NCI-H146 treated with DMSO at 0.1 percent for 48 hours (cell line): ENCODE data around the gene MARCHF6.
"Not testable (repeated sequence)": the region's sequence is repeated elsewhere in the genome, so short reads cannot be mapped to it uniquely, and the experiment has no call there.

Source experiments
- DNase-seq: peaks from one replicate; lab custom pipeline; 2025; ENCODE audit not compliant: unreplicated experiment; lab: John Stamatoyannopoulos, UW

The MARCHF6 gene

GRCh38 chr5:10374046-10375022, 20.8 kb downstream of the MARCHF6 start:
- DNase-seq, result no peak

GRCh38 chr5:10375146-10375545, 21.7 kb downstream of the MARCHF6 start:
- DNase-seq, result not testable (repeated sequence)

GRCh38 chr5:10376544-10376943, 23.0 kb downstream of the MARCHF6 start:
- DNase-seq, result no peak

GRCh38 chr5:10377081-10377480, 23.6 kb downstream of the MARCHF6 start:
- no peak for DNase-seq

GRCh38 chr5:10381803-10382202, 28.3 kb downstream of the MARCHF6 start:
- no peak for DNase-seq

- no peak for DNase-seq
These were observed 31.0 kb downstream of the MARCHF6 start for GRCh38 chr5:10384483-10384882.

DNA sequence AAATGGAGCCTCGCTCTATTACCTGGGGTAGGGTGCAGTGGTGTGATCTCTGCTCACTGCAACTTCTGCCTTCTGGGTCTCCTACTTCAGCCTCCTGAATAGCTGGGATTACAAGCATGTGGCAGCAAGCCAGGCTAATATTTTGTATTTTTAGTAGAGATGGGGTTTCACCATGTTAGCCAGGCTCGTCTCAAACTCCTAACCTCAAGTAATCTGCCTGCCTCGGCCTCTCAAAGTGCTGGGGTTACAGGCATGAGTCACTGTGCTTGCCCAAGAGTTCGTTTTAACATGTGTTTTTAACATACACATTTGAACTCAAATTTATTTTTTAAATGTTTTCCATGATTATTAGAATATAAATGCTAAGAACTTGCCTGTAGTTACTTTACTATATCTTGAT, 34.2 kb downstream of the MARCHF6 start:
- no peak for DNase-seq

GRCh38 chr5:10391130-10391529, 37.6 kb downstream of the MARCHF6 start:
- DNase-seq, result no peak

- DNase-seq, result not testable (repeated sequence)
These were observed 39.3 kb downstream of the MARCHF6 start for GRCh38 chr5:10392567-10393328.

- no peak for DNase-seq
These were observed 40.0 kb downstream of the MARCHF6 start for GRCh38 chr5:10393491-10393890.

GRCh38 chr5:10396552-10396951, 43.1 kb downstream of the MARCHF6 start:
- no peak for DNase-seq

DNA sequence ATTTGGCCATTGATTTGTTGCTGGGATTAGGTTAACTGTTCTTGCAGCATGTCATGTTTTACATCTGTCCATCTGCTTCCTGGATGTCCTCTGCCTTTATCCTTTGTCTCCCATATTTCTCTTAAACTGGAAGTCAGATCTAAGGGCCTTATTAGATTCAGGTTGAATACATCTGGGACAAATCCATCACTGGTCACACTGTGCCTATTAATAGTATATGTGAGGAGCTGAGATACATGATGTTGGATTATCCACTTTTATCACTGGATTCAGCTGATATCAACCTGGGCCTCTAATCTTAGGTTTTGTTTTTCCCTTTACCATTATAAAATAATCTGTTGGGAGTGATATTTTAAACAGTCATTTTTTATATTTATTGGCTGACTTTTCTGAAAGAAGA, 46.3 kb downstream of the MARCHF6 start:
- no peak for DNase-seq

- no peak for DNase-seq
These were observed 46.9 kb downstream of the MARCHF6 start for GRCh38 chr5:10400411-10400810.

DNA sequence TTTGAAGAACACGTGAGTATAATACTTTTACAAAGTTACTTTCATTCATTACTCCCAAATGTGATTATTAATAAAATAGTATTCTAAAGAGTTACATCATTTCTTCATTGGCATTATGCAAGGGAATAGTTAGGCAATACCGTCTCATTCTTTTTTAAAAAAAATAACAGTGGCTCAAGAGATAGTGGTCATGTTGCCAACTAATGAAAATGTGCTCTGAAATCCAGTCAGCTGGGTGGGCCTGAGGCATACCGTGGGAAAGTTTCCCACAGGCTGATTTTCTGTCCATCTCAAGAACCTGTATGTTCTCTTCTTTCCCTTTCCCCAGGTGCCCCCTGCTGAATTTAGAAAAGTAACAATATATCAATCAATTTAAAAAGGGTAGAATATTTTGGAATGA, 47.3 kb downstream of the MARCHF6 start:
- no peak for DNase-seq

- DNase-seq, result no peak
These were observed 48.0 kb downstream of the MARCHF6 start for GRCh38 chr5:10401498-10401897.
